HepG2 (cell line): ENCODE data around the gene RABGGTA. TPM values are rescaled to one million over a fixed set of nuclear protein-coding genes. Genes with fewer than 3 reads are reported as not detected.

Experiments
- ARID4A ChIP-seq: sonication (generic); formaldehyde crosslinking; IDR thresholded peaks from 2 replicates; pipeline ENCODE4 v1.5.0; 2020; ENCODE audit warnings: mild to moderate bottlenecking, missing genetic modification reagents, borderline replicate concordance
- FLYWCH1 ChIP-seq: sonication (generic); formaldehyde crosslinking; IDR thresholded peaks from 2 replicates; pipeline ENCODE4 v1.8.1; 2023; ENCODE audit warnings: mild to moderate bottlenecking, missing genetic modification reagents
- KLF12 ChIP-seq: sonication (generic); formaldehyde crosslinking; IDR thresholded peaks from 2 replicates; pipeline ENCODE4 v1.4.0; 2020; ENCODE audit warnings: missing genetic modification reagents, borderline replicate concordance
- MIER2 ChIP-seq: IDR thresholded peaks from 2 replicates; pipeline ENCODE4 v1.6.1; 2016; ENCODE audit warnings: missing biosample characterization, missing genetic modification reagents
- MTA1 ChIP-seq: sonication (generic); formaldehyde crosslinking; IDR thresholded peaks from 2 replicates; pipeline ENCODE4 v1.4.0; 2020; ENCODE audit warnings: missing genetic modification reagents, mild to moderate bottlenecking, borderline replicate concordance
- PBX2 ChIP-seq: IDR thresholded peaks from 2 replicates; pipeline ENCODE4 v1.6.1; 2016; ENCODE audit warnings: control low read depth
- RXRB ChIP-seq: IDR thresholded peaks from 2 replicates; pipeline ENCODE4 v1.6.1; 2016; ENCODE audit warnings: borderline replicate concordance, missing genetic modification reagents, missing compliant biosample characterization
- SIX4 ChIP-seq: sonication (generic); formaldehyde crosslinking; IDR thresholded peaks from 2 replicates; pipeline ENCODE4 v1.4.0; 2020; ENCODE audit warnings: missing genetic modification reagents
- ZBTB33 ChIP-seq: sonication (generic); formaldehyde crosslinking; IDR thresholded peaks from 2 replicates; pipeline ENCODE4 v1.4.0; 2020; ENCODE audit warnings: missing genetic modification reagents
- ZBTB42 ChIP-seq: sonication (generic); formaldehyde crosslinking; IDR thresholded peaks from 2 replicates; pipeline ENCODE4 v1.5.0; 2020; ENCODE audit warnings: mild to moderate bottlenecking, missing genetic modification reagents
- ZNF160 ChIP-seq: sonication (generic); formaldehyde crosslinking; IDR thresholded peaks from 2 replicates; pipeline ENCODE4 v1.8.0; 2022; ENCODE audit warnings: mild to moderate bottlenecking, inconsistent platforms, missing genetic modification reagents
- ZNF484 ChIP-seq: sonication (generic); formaldehyde crosslinking; IDR thresholded peaks from 2 replicates; pipeline ENCODE4 v1.5.1; 2020; ENCODE audit warnings: mild to moderate bottlenecking, low read depth, missing genetic modification reagents, borderline replicate concordance
- ZNF530 ChIP-seq: sonication (generic); formaldehyde crosslinking; IDR thresholded peaks from 2 replicates; pipeline ENCODE4 v1.5.0; 2020; ENCODE audit warnings: low read depth, mild to moderate bottlenecking, missing genetic modification reagents
- ZNF792 ChIP-seq: IDR thresholded peaks from 2 replicates; pipeline ENCODE4 v1.6.1; 2016
- polyA plus RNA-seq, 8 experiments: library from polyadenylated mRNA; depleted of rRNA in 3 of 8; stranded (reverse) in 7 of 8; unstranded in 1 of 8; fragments of >200 nt; fragmentation: Illumina TruSeq in 4 of 8; extraction: Trizol in 4 of 8; gene quantifications; 2 replicates each; pipeline versions ENCODE4 v1.2.1 to v1.2.3, GENCODE V29; 2011 to 2016; ENCODE audit warnings: low read depth in 4 of 8, missing spikeins in 1 of 8, mixed read lengths in 1 of 8; ENCODE audit not compliant: insufficient read depth in 1 of 8
- total RNA-seq, 5 experiments: library from RNA; depleted of rRNA; stranded (reverse); fragments of >200 nt; fragmentation: Illumina TruSeq; extraction: Trizol; gene quantifications; 2 replicates each; pipeline ENCODE4 v1.2.3, GENCODE V29; 2016; ENCODE audit warnings: low read depth in 1 of 5
- TF ChIP-seq, protein P1 (sequence below): sonication (generic); formaldehyde crosslinking; IDR thresholded peaks from 2 replicates; pipeline ENCODE4 v1.4.0; 2020; ENCODE audit warnings: mild to moderate bottlenecking, missing genetic modification reagents
- TF ChIP-seq, protein P2 (sequence below): sonication (generic); formaldehyde crosslinking; IDR thresholded peaks from 2 replicates; pipeline ENCODE4 v1.5.0; 2020; ENCODE audit warnings: mild to moderate bottlenecking, missing genetic modification reagents, borderline replicate concordance

The RABGGTA gene
- total and polyA plus RNA-seq, 2 of the 13 experiments (the other 11 are each of a cell fraction or from before 2014, with no cell fraction given), result 57.9 to 90.8 TPM

GRCh38 chr14:24232645-24233537, 38.5 kb downstream of the RABGGTA start, which contains the start of gene GMPR2 (continued):
- TF ChIP-seq, protein P1, sequence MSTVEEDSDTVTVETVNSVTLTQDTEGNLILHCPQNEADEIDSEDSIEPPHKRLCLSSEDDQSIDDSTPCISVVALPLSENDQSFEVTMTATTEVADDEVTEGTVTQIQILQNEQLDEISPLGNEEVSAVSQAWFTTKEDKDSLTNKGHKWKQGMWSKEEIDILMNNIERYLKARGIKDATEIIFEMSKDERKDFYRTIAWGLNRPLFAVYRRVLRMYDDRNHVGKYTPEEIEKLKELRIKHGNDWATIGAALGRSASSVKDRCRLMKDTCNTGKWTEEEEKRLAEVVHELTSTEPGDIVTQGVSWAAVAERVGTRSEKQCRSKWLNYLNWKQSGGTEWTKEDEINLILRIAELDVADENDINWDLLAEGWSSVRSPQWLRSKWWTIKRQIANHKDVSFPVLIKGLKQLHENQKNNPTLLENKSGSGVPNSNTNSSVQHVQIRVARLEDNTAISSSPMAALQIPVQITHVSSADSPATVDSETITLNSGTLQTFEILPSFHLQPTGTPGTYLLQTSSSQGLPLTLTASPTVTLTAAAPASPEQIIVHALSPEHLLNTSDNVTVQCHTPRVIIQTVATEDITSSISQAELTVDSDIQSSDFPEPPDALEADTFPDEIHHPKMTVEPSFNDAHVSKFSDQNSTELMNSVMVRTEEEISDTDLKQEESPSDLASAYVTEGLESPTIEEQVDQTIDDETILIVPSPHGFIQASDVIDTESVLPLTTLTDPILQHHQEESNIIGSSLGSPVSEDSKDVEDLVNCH, result no peak
- TF ChIP-seq SIX4 (CRISPR knock-in tag) (peak; percentile 32; the same call in 1 of the 2 replicates), PBX2 (no peak), RXRB (peak; percentile 70), MTA1 (peak; percentile 62), FLYWCH1 (CRISPR knock-in tag) (0 out of 2 replicates have a peak, but pooled peaks have one; percentile 73), ZBTB42 (CRISPR knock-in tag) (peak; percentile 81; the same call in 1 of the 2 replicates), ZNF530 (CRISPR knock-in tag) (peak; percentile 7; the same call in 1 of the 2 replicates), ZNF484 (CRISPR knock-in tag) (no peak), ARID4A (CRISPR knock-in tag) (peak; percentile 95), ZNF792 (CRISPR knock-in tag) (no peak; the same call in 1 of the 2 replicates), KLF12 (CRISPR knock-in tag) (peak; percentile 98), ZNF160 (no peak; the same call in none of the 2 replicates), ZBTB33 (CRISPR knock-in tag) (0 out of 2 replicates have a peak, but pooled peaks have one; percentile 67), MIER2 (CRISPR knock-in tag) (peak; percentile 28; the same call in 1 of the 2 replicates)
- TF ChIP-seq, protein P2, sequence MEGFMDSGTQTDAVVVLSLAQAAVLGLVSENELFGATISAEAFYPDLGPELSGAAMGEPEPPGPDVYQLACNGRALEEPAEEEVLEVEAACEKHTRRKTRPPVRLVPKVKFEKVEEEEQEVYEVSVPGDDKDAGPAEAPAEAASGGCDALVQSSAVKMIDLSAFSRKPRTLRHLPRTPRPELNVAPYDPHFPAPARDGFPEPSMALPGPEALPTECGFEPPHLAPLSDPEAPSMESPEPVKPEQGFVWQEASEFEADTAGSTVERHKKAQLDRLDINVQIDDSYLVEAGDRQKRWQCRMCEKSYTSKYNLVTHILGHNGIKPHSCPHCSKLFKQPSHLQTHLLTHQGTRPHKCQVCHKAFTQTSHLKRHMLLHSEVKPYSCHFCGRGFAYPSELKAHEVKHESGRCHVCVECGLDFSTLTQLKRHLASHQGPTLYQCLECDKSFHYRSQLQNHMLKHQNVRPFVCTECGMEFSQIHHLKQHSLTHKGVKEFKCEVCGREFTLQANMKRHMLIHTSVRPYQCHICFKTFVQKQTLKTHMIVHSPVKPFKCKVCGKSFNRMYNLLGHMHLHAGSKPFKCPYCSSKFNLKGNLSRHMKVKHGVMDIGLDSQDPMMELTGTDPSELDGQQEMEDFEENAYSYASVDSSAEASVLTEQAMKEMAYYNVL (CRISPR knock-in tag), result peak; percentile 90
